CD4-positive, alpha-beta T cell treated with Interleukin-6 at 100 ng/mL for 8 hours (primary cell): ENCODE measurements around the gene ENAH.

Experiments used
- DNase-seq: peaks from one replicate; pipeline ENCODE4 v3.0.0-alpha.2; 2020; ENCODE audit warnings: mixed read lengths, low spot score

The ENAH gene

GRCh38 chr1:225453797-225454648 lies 198.9 kb downstream of the ENAH start:
- no peak for DNase-seq

DNA sequence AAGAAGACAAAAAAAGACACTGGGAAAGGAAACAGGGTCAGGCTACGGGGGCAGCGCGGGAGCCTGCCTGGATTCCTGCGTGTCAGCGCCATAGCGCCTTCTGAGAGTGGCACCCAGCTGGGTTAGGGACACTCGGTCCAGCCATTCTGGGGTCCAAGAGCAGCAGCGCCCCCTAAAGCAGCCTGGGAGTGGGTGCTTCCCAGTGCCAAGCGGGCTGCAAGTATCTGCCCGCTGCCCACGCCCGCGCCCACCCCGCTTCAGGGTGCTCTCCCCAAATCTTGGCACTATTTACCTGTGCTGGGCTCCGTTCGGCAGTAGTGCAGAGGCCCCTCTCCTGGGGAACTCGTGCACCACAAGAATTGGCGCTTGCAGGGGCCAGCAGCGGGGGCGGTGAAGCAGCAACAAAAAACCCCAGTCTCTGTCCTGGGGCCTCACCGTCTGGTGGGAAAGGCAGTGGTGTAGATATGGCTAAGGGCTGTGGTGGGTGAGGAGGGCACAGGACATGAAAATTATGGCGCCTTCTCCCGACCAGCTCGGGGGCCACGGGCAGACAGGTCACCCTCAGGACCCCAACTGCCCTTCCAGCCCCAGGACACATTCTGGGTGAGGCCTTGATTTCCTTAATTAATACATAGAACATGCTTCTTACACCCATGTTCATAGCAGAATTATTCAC lies 200.9 kb downstream of the ENAH start:
- no peak for DNase-seq

- DNase-seq = no peak
Observed at GRCh38 chr1:225451340-225451739, 201.6 kb downstream of the ENAH start.

DNA sequence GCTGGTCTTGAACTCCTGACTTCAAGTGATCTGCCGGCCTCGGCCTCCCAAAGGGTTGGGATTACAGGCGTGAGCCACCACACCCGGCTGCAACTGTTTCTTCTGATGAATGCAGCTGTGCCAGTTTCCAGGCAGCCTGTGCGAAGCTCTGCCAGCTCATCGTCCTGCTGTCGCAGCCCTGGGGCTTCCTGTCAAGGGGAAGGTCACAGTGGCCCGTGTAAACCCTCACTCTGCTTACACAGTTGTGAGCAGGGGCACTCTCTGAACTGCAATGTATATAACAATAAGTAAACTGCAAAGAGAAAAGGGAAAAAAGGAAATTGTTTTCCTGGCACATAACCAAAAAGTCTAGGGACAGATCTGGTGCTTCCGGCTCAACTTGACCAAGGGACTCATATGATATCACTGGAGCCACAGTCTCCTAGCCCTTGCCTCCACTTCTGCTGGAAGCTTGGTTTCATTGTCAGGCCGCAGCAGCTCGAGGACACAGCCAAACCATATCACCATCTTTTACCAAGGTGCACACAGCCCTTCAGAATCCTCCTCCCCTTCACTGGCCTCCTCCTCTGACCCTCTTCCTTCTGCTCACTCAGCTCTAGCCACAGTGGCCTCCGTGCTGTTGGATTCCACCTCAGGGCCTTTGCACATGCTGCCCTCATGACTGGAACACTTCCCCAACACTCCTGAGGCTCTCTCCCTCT lies 202.3 kb downstream of the ENAH start:
- no peak for DNase-seq

- no peak for DNase-seq
Observed at GRCh38 chr1:225449774-225450173, 203.1 kb downstream of the ENAH start.

- DNase-seq = no peak
Observed at GRCh38 chr1:225449261-225449660, 203.7 kb downstream of the ENAH start.

- no peak for DNase-seq
Observed at GRCh38 chr1:225448146-225448805, 204.6 kb downstream of the ENAH start.

DNA sequence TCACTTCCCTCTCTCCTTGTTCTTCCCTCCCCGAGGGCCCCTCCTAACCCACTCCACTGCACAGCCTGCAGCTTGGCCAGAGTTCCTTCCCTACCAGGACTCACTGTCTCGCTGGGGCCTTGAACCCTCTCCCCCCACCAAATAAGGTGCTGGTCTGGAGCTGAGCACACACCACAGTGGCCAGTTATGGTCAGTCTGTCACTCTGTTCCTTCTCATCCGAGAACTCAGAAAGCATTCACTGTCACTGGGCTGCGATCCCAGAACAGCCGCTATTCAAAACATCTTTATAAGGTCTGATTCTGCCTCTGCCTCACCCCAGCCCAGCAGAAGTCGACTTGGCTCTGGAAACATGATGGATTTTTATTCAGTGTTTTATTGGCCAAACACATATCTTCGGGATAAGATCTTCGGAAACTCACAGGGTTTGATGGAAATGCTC lies 205.3 kb downstream of the ENAH start:
- DNase-seq = no peak

- DNase-seq = no peak
Observed at GRCh38 chr1:225446981-225447615, 205.8 kb downstream of the ENAH start.

DNA sequence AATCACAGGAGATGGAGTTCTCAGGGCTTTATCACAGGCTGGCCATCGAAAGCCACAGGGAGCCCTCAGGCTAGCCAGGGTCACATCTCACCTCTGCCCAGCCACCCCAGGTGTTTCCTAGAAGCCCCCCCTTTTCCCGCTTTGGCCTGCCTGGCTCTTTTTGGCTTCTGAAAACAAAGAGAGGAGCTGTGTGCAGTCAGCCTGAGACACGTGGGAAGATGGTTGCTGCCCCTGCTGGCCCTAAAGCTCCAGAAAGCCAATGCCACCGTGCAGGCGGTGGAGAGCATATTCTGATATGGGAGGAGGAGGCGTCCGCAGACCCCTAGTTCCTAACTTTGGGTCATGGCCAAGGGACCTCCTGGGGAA lies 206.3 kb downstream of the ENAH start:
- DNase-seq = no peak

DNA sequence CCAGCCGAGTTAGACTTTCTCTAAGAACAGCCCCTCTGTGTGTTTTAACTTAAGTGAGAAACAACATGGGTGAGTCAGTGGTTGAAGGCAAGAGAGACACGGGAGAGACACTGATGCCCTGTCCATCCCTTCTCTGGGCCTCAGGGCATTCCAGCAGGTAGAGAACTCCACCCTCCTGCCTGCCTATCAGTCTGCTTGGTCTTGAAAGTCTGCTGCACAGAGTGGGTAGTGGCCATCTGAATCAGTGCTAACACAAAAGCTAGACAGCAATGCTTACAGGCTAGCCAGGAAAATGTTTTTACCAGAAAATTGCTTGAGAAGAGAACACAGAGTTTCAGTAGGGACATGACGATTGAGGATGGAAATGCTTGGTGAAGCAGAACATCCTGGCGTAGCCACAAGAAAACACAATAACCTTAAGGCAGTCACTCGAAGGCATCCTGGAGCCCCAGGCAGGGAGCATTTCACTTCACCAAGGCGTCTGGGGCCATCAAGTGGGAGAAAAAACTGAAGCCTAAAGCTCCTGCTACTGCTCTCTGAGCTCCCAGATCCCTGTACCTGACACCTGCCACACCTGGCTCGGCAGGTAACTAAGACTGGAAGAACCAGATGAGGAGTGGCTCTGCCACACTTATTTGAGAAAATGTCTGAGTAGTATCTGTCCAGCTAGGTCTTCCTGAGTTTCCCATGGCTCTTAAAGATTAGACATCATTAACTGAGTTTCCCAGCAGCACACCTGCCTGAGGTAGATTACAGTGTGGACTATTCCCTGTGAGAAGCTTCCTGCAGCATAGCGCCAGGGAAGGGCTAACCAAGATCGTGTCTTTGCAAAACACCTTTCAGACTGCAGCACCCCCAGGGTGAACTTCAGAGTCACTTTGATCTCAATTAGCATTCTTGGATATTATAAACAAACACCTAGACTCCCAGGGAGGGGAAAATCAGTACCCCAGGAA lies 207.0 kb downstream of the ENAH start:
- DNase-seq = peak; percentile 25

DNA sequence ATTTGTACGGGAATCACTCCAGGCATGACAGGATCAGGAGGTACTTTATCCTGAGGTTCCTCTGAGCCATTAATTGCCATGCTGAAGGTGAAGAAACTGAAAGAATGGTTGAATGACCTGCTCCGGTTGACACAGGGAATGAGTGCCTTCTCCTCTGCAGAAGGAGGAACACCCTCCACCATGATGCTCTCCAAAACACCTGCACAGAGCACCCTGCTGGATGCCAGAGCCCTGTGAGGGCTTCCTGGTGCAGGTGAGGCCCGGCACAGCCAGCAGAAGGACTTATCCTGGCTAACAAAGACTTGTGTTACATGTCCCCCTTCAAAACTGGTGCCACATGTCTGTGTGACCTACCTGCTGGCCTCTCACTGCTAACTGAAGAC lies 210.8 kb downstream of the ENAH start:
- no peak for DNase-seq

GRCh38 chr1:225441314-225442122 lies 211.4 kb downstream of the ENAH start:
- no peak for DNase-seq

DNA sequence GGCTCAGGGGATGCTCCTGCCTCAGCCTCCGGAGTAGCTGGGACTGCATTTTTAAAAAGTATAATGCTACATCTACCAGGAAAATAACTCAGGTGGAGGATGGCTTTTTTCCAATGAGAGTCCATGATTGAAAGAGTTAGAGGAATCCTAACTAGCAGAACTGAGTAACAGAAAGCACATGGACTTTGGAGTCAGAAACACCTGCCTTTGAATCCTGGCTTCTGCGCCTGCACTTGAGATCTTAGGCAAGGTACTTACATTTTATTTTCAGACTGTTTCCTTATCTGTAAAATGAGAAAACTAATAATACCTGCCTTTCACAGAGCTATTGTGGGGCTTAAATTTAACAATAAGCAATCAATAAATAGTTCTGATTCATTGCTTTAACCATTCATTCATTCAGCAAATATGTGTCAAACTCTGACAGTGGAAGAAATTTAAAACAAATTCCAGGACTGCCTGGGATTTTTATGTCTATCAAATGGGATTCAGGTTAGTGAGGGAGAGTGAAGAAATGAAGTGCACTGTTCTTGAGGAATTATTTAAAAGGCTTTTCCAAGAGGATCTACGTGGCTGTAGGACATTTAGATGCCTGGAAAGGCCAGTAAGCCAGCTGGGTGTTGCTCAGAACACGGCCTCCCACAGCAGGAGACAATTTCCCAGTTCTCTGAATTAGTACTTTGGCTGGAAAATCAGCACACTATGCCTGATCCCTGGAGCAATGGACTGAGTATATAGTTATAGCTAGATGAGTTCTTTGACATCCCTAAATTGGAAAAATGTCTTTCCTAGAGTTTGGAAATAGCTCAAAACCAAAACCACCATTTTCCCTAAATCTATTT lies 212.3 kb downstream of the ENAH start:
- no peak for DNase-seq

DNA sequence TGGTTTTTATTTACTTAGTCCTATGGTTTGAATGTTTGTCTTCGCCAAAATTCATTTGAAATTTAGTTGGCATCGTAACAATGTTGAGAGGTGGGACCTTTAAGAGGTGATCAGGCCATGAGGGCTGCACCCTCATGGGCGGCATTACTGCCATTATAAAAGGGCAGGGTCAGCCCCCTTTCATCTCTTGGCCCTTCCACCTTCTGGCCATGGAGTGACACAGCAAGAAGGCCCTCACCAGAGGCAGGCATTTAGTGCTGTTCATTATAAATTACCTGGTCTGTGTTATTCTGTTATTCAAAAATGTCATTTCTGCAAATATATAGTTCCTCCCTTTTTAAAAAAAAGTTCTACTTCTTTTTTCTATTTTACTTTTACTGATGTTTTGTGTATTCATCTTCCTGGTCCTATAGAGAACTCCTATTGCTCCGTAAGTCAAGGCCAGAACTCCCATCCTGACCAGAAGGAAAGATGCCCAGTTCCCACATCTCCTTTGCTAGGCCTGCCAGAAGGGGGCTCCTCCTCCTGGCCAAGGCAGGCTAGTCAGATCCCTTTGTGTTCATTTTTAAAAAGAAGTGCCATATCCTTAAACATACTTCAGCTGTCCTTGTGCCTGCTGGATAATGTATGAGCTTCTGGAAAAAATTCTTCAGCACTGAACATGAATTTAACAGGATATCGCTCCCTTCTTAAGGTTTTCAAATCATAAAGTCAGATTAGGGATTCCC lies 215.0 kb downstream of the ENAH start:
- DNase-seq = no peak
